Suprapubic skin (tissue), 4 donors: ENCODE data around the gene PDZD8. TPM values are rescaled to one million over a fixed set of nuclear protein-coding genes. Genes with fewer than 3 reads are reported as not detected.

Experiments used
- DNase-seq, 2 donors: peaks; one replicate each; pipeline ENCODE4 v3.0.0-alpha.2; 2019; ENCODE audit warnings: low spot score in 2 of 2
- H3K27ac ChIP-seq: fragments of 200-600 bp; sonication (generic); one replicate; pipeline ENCODE4 v1.5.1; 2019
- H3K27me3 ChIP-seq: fragments of 200-600 bp; sonication (generic); one replicate; pipeline ENCODE4 v1.5.1; 2019
- H3K36me3 ChIP-seq: fragments of 200-600 bp; sonication (generic); one replicate; pipeline ENCODE4 v1.5.1; 2019
- H3K4me1 ChIP-seq: fragments of 200-600 bp; sonication (generic); one replicate; pipeline ENCODE4 v1.5.1; 2019
- H3K4me3 ChIP-seq: fragments of 200-600 bp; sonication (generic); one replicate; pipeline ENCODE4 v1.5.1; 2019; ENCODE audit warnings: mild to moderate bottlenecking
- H3K9me3 ChIP-seq: fragments of 200-600 bp; sonication (generic); one replicate; pipeline ENCODE4 v1.5.1; 2019
- CTCF ChIP-seq, 2 donors: fragments of 200-600 bp in 1 of 2; fragments of 450-650 bp in 1 of 2; sonication (generic) in 1 of 2; IDR thresholded peaks; one replicate each; pipeline ENCODE4 v1.5.1; 2016 to 2019; ENCODE audit warnings: antibody characterized with exemption in 2 of 2, mild to moderate bottlenecking in 1 of 2, moderate library complexity in 1 of 2
- EP300 ChIP-seq: sonication (generic); formaldehyde crosslinking; IDR thresholded peaks from one replicate; pipeline ENCODE4 v1.6.1; 2017; ENCODE audit warnings: antibody characterized with exemption
- POLR2A ChIP-seq, 2 donors: fragments of 450-650 bp; IDR thresholded peaks; one replicate each; pipeline ENCODE4 v1.6.1; 2017; ENCODE audit warnings: antibody characterized with exemption in 2 of 2, mild to moderate bottlenecking in 2 of 2, moderate library complexity in 2 of 2
- POLR2AphosphoS5 ChIP-seq, 3 donors: sonication (generic); formaldehyde crosslinking; IDR thresholded peaks; one replicate each; pipeline ENCODE4 v1.6.1; 2017; ENCODE audit warnings: antibody characterized with exemption in 3 of 3
- WGBS: methylation state at CpG from one replicate; pipeline ENCODE4 v1.1.5; 2018; 5-methylcytosine and 5-hydroxymethylcytosine counted together
- total RNA-seq, 4 donors: library from RNA; depleted of rRNA; stranded (reverse); fragments of >200 nt; gene quantifications; one replicate each; pipeline ENCODE4 v1.1.0, GENCODE V29; 2016

PDZD8 gene
- total RNA-seq, 4 donors from 2014 or later = 23.7 to 46.2 (median 36.4) TPM

GRCh38 chr10:117370205-117370604 lies 5.0 kb downstream of the PDZD8 start:
- no peak overlapping the region for H3K4me3 ChIP-seq
- DNase-seq = no peak
- H3K4me1 ChIP-seq = peaks cover 58% of the 10 kb centered on the region

GRCh38 chr10:117367718-117368117 lies 7.5 kb downstream of the PDZD8 start:
- TF ChIP-seq POLR2A (IDR thresholded peaks at IDR 0.05) = no peak
- TF ChIP-seq POLR2AphosphoS5 (IDR thresholded peaks at IDR 0.05) = no peak
- no peak for TF ChIP-seq EP300
- TF ChIP-seq CTCF (IDR thresholded peaks at IDR 0.05) = no peak
- Histone ChIP-seq H3K27me3 (no peaks in the 10 kb centered on the region), H3K27ac (no peak overlapping the region), H3K36me3 (no peaks in the 10 kb centered on the region), H3K9me3 (no peaks in the 10 kb centered on the region), H3K4me1 (peaks cover 49% of the 10 kb centered on the region), H3K4me3 (no peak overlapping the region)
- 90% methylated on average over 5 of the region's 5 CpGs for WGBS
- no peak for DNase-seq

More at GRCh38 chr10:117370205-117370604, 5.0 kb downstream of the PDZD8 start:
- WGBS = 44% methylated on average over 5 of the region's 5 CpGs
- Histone ChIP-seq H3K9me3 (no peaks in the 10 kb centered on the region), H3K36me3 (no peaks in the 10 kb centered on the region), H3K27ac (no peak overlapping the region), H3K27me3 (no peaks in the 10 kb centered on the region)
- no peak for TF ChIP-seq CTCF (IDR thresholded peaks at IDR 0.05)
- no peak for TF ChIP-seq POLR2A (IDR thresholded peaks at IDR 0.05)
- TF ChIP-seq EP300 = no peak
- no peak for TF ChIP-seq POLR2AphosphoS5 (IDR thresholded peaks at IDR 0.05)

- Histone ChIP-seq H3K27ac (no peak overlapping the region), H3K4me3 (no peak overlapping the region), H3K36me3 (no peaks in the 10 kb centered on the region), H3K27me3 (no peaks in the 10 kb centered on the region), H3K4me1 (peaks cover 41% of the 10 kb centered on the region), H3K9me3 (no peaks in the 10 kb centered on the region)
- WGBS = 75% methylated on average over 4 of the region's 4 CpGs
- no peak for DNase-seq
- TF ChIP-seq EP300 (no peak), CTCF (IDR thresholded peaks at IDR 0.05) (no peak), POLR2A (IDR thresholded peaks at IDR 0.05) (no peak), POLR2AphosphoS5 (IDR thresholded peaks at IDR 0.05) (no peak)
Measured at GRCh38 chr10:117366741-117367140, 8.5 kb downstream of the PDZD8 start.

- TF ChIP-seq POLR2AphosphoS5 (IDR thresholded peaks at IDR 0.05) = no peak
- no peak for TF ChIP-seq EP300
- TF ChIP-seq CTCF (IDR thresholded peaks at IDR 0.05) = no peak
- TF ChIP-seq POLR2A (IDR thresholded peaks at IDR 0.05) = no peak
- Histone ChIP-seq H3K4me3 (no peak overlapping the region), H3K36me3 (no peaks in the 10 kb centered on the region), H3K4me1 (peaks cover 34% of the 10 kb centered on the region), H3K27ac (no peak overlapping the region), H3K27me3 (no peaks in the 10 kb centered on the region), H3K9me3 (no peaks in the 10 kb centered on the region)
- DNase-seq = no peak
- WGBS = 36% methylated on average over 2 of the region's 2 CpGs
Measured at GRCh38 chr10:117365612-117366011, 9.6 kb downstream of the PDZD8 start.

- no peak overlapping the region for H3K4me3 ChIP-seq
- DNase-seq = no peak
- peaks cover 23% of the 10 kb centered on the region for H3K4me1 ChIP-seq
- WGBS = 77% methylated on average over 6 of the region's 6 CpGs
- no peak overlapping the region for H3K27ac ChIP-seq
- H3K36me3 ChIP-seq = no peaks in the 10 kb centered on the region
- no peaks in the 10 kb centered on the region for H3K27me3 ChIP-seq
- TF ChIP-seq POLR2A (IDR thresholded peaks at IDR 0.05) (no peak), CTCF (IDR thresholded peaks at IDR 0.05) (no peak), EP300 (no peak), POLR2AphosphoS5 (IDR thresholded peaks at IDR 0.05) (no peak)
- no peaks in the 10 kb centered on the region for H3K9me3 ChIP-seq
Measured at GRCh38 chr10:117364110-117364960, 10.9 kb downstream of the PDZD8 start.
